Right renal pelvis (tissue), 4 donors: ENCODE measurements around the gene TMEM41A. TPM values are rescaled to one million over a fixed set of nuclear protein-coding genes. Genes with fewer than 3 reads are reported as not detected.

Source experiments
- polyA plus RNA-seq, 4 donors: library from polyadenylated mRNA; unstranded; fragments of 120-200 nt; gene quantifications; one replicate each; pipeline ENCODE4 v1.2.1, GENCODE V29; 2013; ENCODE audit not compliant: insufficient read length in 4 of 4

TMEM41A gene
- polyA plus RNA-seq, 4 donors, result 28.4 to 31.8 (median 29.4) TPM

Other genes starting within 250 kb of the TMEM41A start
- gene EHHADH, start 245.0 kb downstream of the TMEM41A start, polyA plus RNA-seq, result 10 to 100 TPM; 25.6 to 39.6 (median 28.8) TPM
- 10 to 100 TPM; 45.6 to 59.5 (median 54.3) TPM for gene MAP3K13, start 135.9 kb downstream of the TMEM41A start, polyA plus RNA-seq
- gene LIPH, start 53.6 kb upstream of the TMEM41A start, polyA plus RNA-seq, result 1 to 10 TPM; 1.0 to 1.8 (median 1.4) TPM
- gene SENP2, start 87.3 kb upstream of the TMEM41A start, polyA plus RNA-seq, result 10 to 100 TPM; 40.1 to 51.0 (median 48.1) TPM